Smooth muscle cell (in vitro differentiated cells): ENCODE results near the gene FRMD4A. TPM values are rescaled to one million over a fixed set of nuclear protein-coding genes. Genes with fewer than 3 reads are reported as not detected.

Experiments
- DNase-seq: peaks from one replicate; lab custom pipeline; 2025; ENCODE audit not compliant: unreplicated experiment; lab: John Stamatoyannopoulos, UW
- H2AFZ ChIP-seq: fragments of 200-600 bp; sonication (generic); 2 replicates; pipeline ENCODE4 v1.6.0; 2016; ENCODE audit warnings: antibody characterized with exemption, low read depth, mild to moderate bottlenecking
- H3F3A ChIP-seq: fragments of 200-600 bp; sonication (generic); 2 replicates; pipeline ENCODE4 v1.6.0; 2017; ENCODE audit warnings: antibody characterized with exemption, low read depth
- H3K27ac ChIP-seq: fragments of 200-600 bp; sonication (generic); 2 replicates; pipeline ENCODE4 v1.5.1; 2016; ENCODE audit warnings: low read depth, mild to moderate bottlenecking
- H3K27me3 ChIP-seq: fragments of 200-600 bp; sonication (generic); 2 replicates; pipeline ENCODE4 v1.6.1; 2016; ENCODE audit warnings: low read depth, mild to moderate bottlenecking
- H3K36me3 ChIP-seq: fragments of 200-600 bp; sonication (generic); 2 replicates; pipeline ENCODE4 v1.5.1; 2016; ENCODE audit warnings: low read depth
- H3K4me1 ChIP-seq: fragments of 200-600 bp; sonication (generic); 2 replicates; pipeline ENCODE4 v1.5.1; 2016; ENCODE audit warnings: low read depth
- H3K4me2 ChIP-seq: fragments of 200-600 bp; sonication (generic); 2 replicates; pipeline ENCODE4 v1.6.0; 2016; ENCODE audit warnings: mild to moderate bottlenecking
- H3K4me3 ChIP-seq: fragments of 200-600 bp; sonication (generic); 2 replicates; pipeline ENCODE4 v1.5.1; 2016; ENCODE audit warnings: mild to moderate bottlenecking
- H3K79me2 ChIP-seq: fragments of 200-600 bp; sonication (generic); 2 replicates; pipeline ENCODE4 v1.6.0; 2016; ENCODE audit warnings: low read depth, mild to moderate bottlenecking
- H3K9ac ChIP-seq: fragments of 200-600 bp; sonication (generic); 2 replicates; pipeline ENCODE4 v1.6.0; 2016; ENCODE audit warnings: low read depth
- H3K9me3 ChIP-seq: fragments of 200-600 bp; sonication (generic); replicated peaks from 2 replicates; pipeline ENCODE4 v1.5.1; 2016; ENCODE audit warnings: low read depth
- H4K20me1 ChIP-seq: fragments of 200-600 bp; sonication (generic); 2 replicates; pipeline ENCODE4 v1.6.0; 2016; ENCODE audit warnings: low read depth
- WGBS: methylation state at CpG from one replicate; pipeline ENCODE4 v1.1.7; 2016; ENCODE audit warnings: low lambda C conversion rate; 5-methylcytosine and 5-hydroxymethylcytosine counted together
- polyA plus RNA-seq: library from polyadenylated mRNA; unstranded; fragments of >200 nt; fragmentation: Nextera tagmentation; extraction: Ambion mirVana; gene quantifications from 2 replicates; pipeline ENCODE4 v1.2.1, GENCODE V29; 2016
- total RNA-seq: library from RNA; depleted of rRNA; stranded (reverse); fragments of >200 nt; gene quantifications from 2 replicates; pipeline ENCODE4 v1.2.3, GENCODE V29; 2014
- TF ChIP-seq, protein P1 (sequence below): fragments of 200-600 bp; sonication (generic); IDR thresholded peaks from 2 replicates; pipeline ENCODE4 v1.5.1; 2017; ENCODE audit warnings: borderline replicate concordance, mild to moderate bottlenecking, antibody characterized with exemption; ENCODE audit not compliant: insufficient read depth, poor library complexity, severe bottlenecking

The FRMD4A gene
- total and polyA plus RNA-seq, 2 experiments from 2014 or later: 3.0 to 5.4 TPM

DNA sequence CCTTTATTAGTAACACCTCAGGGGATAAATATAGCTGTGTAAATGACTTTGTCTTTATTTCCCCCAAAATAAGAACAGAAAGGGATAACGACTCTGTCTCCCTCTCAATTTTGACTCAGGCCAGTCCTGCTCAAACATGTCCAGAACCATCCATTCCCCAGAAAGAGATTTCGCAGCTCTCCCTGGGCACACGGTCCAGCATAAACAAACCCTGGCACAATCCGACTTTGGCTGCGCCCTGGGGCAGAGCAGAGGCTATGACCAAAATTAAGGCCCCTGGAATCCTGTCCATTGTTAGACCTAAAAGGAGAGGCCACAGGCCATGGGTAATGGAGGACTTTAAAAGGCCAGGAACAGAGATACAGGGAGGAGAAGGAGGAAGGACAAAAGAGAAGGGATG lies 644.8 kb downstream of the FRMD4A start:
- no peak overlapping the region for H3K4me2 ChIP-seq
- no peak overlapping the region for H3K27ac ChIP-seq
- no peak overlapping the region for H3K9ac ChIP-seq
- H3K4me1 ChIP-seq: peaks cover 13% of the 10 kb centered on the region
- H3K27me3 ChIP-seq: no peaks in the 10 kb centered on the region
- H3K9me3 ChIP-seq: no peaks in the 10 kb centered on the region
- H3K36me3 ChIP-seq: no peaks in the 10 kb centered on the region
- H4K20me1 ChIP-seq: no peaks in the 10 kb centered on the region
- TF ChIP-seq, protein P1, sequence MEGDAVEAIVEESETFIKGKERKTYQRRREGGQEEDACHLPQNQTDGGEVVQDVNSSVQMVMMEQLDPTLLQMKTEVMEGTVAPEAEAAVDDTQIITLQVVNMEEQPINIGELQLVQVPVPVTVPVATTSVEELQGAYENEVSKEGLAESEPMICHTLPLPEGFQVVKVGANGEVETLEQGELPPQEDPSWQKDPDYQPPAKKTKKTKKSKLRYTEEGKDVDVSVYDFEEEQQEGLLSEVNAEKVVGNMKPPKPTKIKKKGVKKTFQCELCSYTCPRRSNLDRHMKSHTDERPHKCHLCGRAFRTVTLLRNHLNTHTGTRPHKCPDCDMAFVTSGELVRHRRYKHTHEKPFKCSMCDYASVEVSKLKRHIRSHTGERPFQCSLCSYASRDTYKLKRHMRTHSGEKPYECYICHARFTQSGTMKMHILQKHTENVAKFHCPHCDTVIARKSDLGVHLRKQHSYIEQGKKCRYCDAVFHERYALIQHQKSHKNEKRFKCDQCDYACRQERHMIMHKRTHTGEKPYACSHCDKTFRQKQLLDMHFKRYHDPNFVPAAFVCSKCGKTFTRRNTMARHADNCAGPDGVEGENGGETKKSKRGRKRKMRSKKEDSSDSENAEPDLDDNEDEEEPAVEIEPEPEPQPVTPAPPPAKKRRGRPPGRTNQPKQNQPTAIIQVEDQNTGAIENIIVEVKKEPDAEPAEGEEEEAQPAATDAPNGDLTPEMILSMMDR: no peak
- H2AFZ ChIP-seq: no peak overlapping the region
- DNase-seq: no peak
- WGBS: 91% methylated on average over 5 of the region's 5 CpGs
- H3K4me3 ChIP-seq: no peak overlapping the region
- no peaks in the 10 kb centered on the region for H3F3A ChIP-seq
- no peaks in the 10 kb centered on the region for H3K79me2 ChIP-seq

GRCh38 chr10:13684806-13685482 lies 645.8 kb downstream of the FRMD4A start:
- Histone ChIP-seq H3K27ac (no peak overlapping the region), H2AFZ (no peak overlapping the region), H3K4me3 (no peak overlapping the region), H3K4me1 (peaks cover 5% of the 10 kb centered on the region), H3K27me3 (no peaks in the 10 kb centered on the region), H3K9ac (no peak overlapping the region), H3K9me3 (no peaks in the 10 kb centered on the region), H3F3A (no peaks in the 10 kb centered on the region), H3K36me3 (no peaks in the 10 kb centered on the region), H3K79me2 (no peaks in the 10 kb centered on the region), H3K4me2 (no peak overlapping the region), H4K20me1 (no peaks in the 10 kb centered on the region)
- DNase-seq: no peak
- WGBS: 84% methylated on average over 6 of the region's 6 CpGs
- TF ChIP-seq, protein P1: no peak

GRCh38 chr10:13684252-13684791 lies 646.4 kb downstream of the FRMD4A start:
- H2AFZ ChIP-seq: no peak overlapping the region
- whole genome bisulfite sequencing: 91% methylated on average over 17 of the region's 17 CpGs
- H3K4me2 ChIP-seq: no peak overlapping the region
- H3K36me3 ChIP-seq: no peaks in the 10 kb centered on the region
- H3K4me1 ChIP-seq: peaks cover 4% of the 10 kb centered on the region
- no peak for DNase-seq
- TF ChIP-seq, protein P1: no peak
- H3K27ac ChIP-seq: no peak overlapping the region
- no peaks in the 10 kb centered on the region for H3K79me2 ChIP-seq
- no peaks in the 10 kb centered on the region for H3F3A ChIP-seq
- no peaks in the 10 kb centered on the region for H3K9me3 ChIP-seq
- H3K4me3 ChIP-seq: no peak overlapping the region
- H3K27me3 ChIP-seq: no peaks in the 10 kb centered on the region
- H4K20me1 ChIP-seq: no peaks in the 10 kb centered on the region
- no peak overlapping the region for H3K9ac ChIP-seq

DNA sequence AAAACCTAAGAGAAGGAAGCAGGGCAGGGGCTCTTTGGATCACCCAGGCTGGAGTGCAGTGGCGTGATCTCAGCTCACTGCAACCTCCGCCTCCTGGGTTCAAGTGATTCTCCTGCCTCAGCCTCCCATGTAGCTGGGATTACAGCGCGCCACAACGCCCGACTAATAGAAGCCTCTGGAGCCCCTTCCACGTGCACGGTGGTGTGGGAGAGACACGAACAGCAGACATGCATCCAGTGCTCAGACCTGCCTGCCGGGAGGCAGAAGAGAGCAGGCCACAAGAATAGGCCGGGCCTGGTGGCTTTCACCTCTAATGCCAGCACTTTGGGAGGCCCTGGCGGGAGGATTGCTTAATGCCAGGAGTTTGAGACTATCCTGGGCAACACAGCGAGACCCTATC lies 647.7 kb downstream of the FRMD4A start:
- no peak overlapping the region for H3K4me2 ChIP-seq
- H3F3A ChIP-seq: no peaks in the 10 kb centered on the region
- H3K27ac ChIP-seq: no peak overlapping the region
- no peak for DNase-seq
- H3K36me3 ChIP-seq: no peaks in the 10 kb centered on the region
- no peak overlapping the region for H3K4me3 ChIP-seq
- H3K4me1 ChIP-seq: peaks cover 4% of the 10 kb centered on the region
- H2AFZ ChIP-seq: no peak overlapping the region
- H4K20me1 ChIP-seq: no peaks in the 10 kb centered on the region
- TF ChIP-seq, protein P1: no peak
- no peaks in the 10 kb centered on the region for H3K79me2 ChIP-seq
- H3K27me3 ChIP-seq: no peaks in the 10 kb centered on the region
- no peak overlapping the region for H3K9ac ChIP-seq
- WGBS: 95% methylated on average over 13 of the region's 13 CpGs
- no peaks in the 10 kb centered on the region for H3K9me3 ChIP-seq
